Stimulated activated CD4-positive, alpha-beta T cell treated with anti-CD3 and anti-CD28 coated beads, Interleukin-12 subunit alpha, Interleukin-12 subunit beta, amount 100 ng/mL, for 24 hours (primary cell): ENCODE results near the gene CDC45.

Source experiments
- DNase-seq, 2 experiments: peaks; one replicate each; pipeline ENCODE4 v3.0.0-alpha.2; 2020; ENCODE audit warnings: low read depth in 2 of 2

The CDC45 gene

GRCh38 chr22:19495562-19496323, 16.0 kb downstream of the CDC45 start:
- no peak for DNase-seq

GRCh38 chr22:19496324-19496630, 16.6 kb downstream of the CDC45 start:
- no peak for DNase-seq

- DNase-seq, result no peak
Measured at GRCh38 chr22:19497245-19497644, 17.5 kb downstream of the CDC45 start.

- no peak for DNase-seq
Measured at GRCh38 chr22:19498154-19498865, 18.6 kb downstream of the CDC45 start.

- DNase-seq, result no peak
Measured at GRCh38 chr22:19498866-19499190, 19.1 kb downstream of the CDC45 start.

- DNase-seq, result no peak
Measured at GRCh38 chr22:19499236-19499879, 19.6 kb downstream of the CDC45 start.

GRCh38 chr22:19499880-19500242, 20.1 kb downstream of the CDC45 start:
- DNase-seq, result no peak

- DNase-seq, result no peak
Measured at GRCh38 chr22:19501897-19502447, 22.3 kb downstream of the CDC45 start.

- no peak for DNase-seq
Measured at GRCh38 chr22:19503367-19503766, 23.6 kb downstream of the CDC45 start.

- no peak for DNase-seq
Measured at GRCh38 chr22:19503869-19504268, 24.1 kb downstream of the CDC45 start.

GRCh38 chr22:19504900-19505734, 25.4 kb downstream of the CDC45 start:
- DNase-seq, result no peak

- no peak for DNase-seq
Measured at GRCh38 chr22:19505735-19506126, 26.0 kb downstream of the CDC45 start.

GRCh38 chr22:19506212-19506611, 26.5 kb downstream of the CDC45 start:
- no peak for DNase-seq

GRCh38 chr22:19507534-19507861, 27.8 kb downstream of the CDC45 start:
- DNase-seq, result no peak

- DNase-seq, result no peak
Measured at GRCh38 chr22:19508024-19508776, 28.5 kb downstream of the CDC45 start.

- no peak for DNase-seq
Measured at GRCh38 chr22:19509191-19509590, 29.5 kb downstream of the CDC45 start.

- no peak for DNase-seq
Measured at GRCh38 chr22:19509923-19510322, 30.2 kb downstream of the CDC45 start.

GRCh38 chr22:19510919-19511341, 31.2 kb downstream of the CDC45 start:
- DNase-seq, result no peak

- no peak for DNase-seq
Measured at GRCh38 chr22:19513823-19514222, 34.1 kb downstream of the CDC45 start.

- no peak for DNase-seq
Measured at GRCh38 chr22:19514831-19515565, 35.3 kb downstream of the CDC45 start.
